Retinal pigment epithelial cell (primary cell): ENCODE measurements around the gene FLT3.
"Not testable (repeated sequence)": the region's sequence is repeated elsewhere in the genome, so short reads cannot be mapped to it uniquely, and the experiment has no call there.

Source experiments
- DNase-seq: peaks from one replicate; pipeline ENCODE4 v3.0.0-alpha.2; 2010; ENCODE audit warnings: low read depth
- H3K4me3 ChIP-seq: 2 replicates; pipeline ENCODE4 v1.5.1; 2011; ENCODE audit warnings: mild to moderate bottlenecking, low read length, control low read depth, moderate library complexity
- CTCF ChIP-seq: conservative IDR thresholded peaks from 2 replicates; pipeline ENCODE4 v1.5.1; 2011; ENCODE audit warnings: low read depth, low read length, control low read depth, inconsistent platforms

FLT3 gene

DNA sequence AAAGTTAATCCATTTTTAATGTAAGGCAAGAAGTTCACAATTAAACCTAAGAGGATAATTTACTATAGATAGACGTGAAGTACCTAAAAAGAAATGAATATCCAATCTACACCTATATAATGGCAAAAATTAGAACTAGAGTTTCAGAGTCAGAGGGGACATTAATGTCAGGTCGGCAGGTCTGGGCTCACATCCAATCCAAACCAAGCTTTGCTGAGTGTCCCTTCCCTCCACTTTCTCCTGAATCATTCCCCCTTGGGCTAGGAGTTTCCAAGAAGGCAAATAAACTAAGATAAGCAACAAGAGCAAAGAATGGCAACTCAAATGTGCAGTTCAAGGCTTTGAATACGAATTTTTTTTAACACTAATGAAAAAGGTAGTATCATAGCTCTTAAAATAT is 2.9 kb downstream of the FLT3 start:
- no peak overlapping the region for H3K4me3 ChIP-seq
- no peak for DNase-seq
- TF ChIP-seq CTCF: no peak

DNA sequence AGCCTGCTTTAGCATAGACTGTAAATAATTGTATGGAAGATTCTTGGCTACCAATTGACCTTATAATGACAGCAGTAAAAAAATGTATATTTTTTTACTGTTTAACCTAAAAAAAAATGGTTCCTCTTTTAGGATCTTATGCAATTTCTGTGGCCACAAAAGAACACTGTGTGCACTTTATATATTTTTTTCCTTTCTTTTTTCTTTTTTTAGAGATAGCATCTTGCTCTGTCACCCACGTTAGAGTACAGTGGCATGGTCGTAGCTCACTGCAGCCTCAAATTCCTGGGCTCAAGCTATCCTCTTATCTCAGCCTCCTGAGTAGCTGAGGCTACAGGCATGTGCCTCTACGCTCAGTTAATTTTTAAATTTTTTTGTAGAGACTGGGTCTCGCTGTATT is 6.1 kb downstream of the FLT3 start:
- TF ChIP-seq CTCF: no peak
- no peak for DNase-seq
- H3K4me3 ChIP-seq: no peak overlapping the region

GRCh38 chr13:28093881-28094280 is 6.5 kb downstream of the FLT3 start:
- H3K4me3 ChIP-seq: no peak overlapping the region
- TF ChIP-seq CTCF: no peak
- DNase-seq: no peak

- no peak overlapping the region for H3K4me3 ChIP-seq
- DNase-seq: no peak
- no peak for TF ChIP-seq CTCF
Measured at GRCh38 chr13:28092431-28092830, 7.9 kb downstream of the FLT3 start.

DNA sequence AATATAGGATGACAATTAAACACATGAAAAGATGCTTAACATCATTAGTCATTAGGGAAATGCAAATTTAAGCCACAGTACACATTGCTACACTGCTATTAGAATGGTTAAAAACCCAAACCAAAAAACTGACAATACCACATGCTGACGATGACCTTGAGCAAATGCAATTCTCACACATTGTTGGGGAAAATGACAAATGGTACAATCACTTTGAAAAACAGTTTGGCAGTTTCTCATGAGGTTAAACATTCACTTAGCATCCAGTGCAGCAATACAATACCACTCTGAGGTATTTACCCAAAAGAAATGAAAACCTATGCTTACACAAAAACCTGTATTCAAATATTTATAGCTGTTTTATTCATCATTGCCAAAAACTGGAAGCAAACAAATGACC is 11.3 kb downstream of the FLT3 start:
- no peak overlapping the region for H3K4me3 ChIP-seq
- no peak for TF ChIP-seq CTCF
- no peak for DNase-seq

DNA sequence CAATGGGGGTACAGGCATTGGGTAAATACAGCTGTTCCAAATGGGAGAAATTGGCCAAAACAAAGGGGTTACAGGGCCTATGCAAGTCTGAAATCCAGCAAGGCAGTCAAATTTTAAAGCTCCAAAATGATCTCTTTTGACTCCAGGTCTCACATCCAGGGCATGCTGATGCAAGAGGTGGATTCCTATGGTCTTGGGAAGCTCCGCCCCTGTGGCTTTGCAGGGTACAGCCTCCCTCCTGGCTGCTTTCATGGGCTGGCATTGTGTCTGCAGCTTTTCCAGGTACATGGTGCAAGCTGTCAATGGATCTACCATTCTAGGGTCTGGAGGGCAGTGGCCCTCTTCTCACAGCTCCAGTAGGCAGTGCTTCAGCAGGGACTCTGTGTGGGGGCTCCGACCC is 22.6 kb downstream of the FLT3 start:
- H3K4me3 ChIP-seq: not testable (repeated sequence)

GRCh38 chr13:28077231-28077630 is 23.1 kb downstream of the FLT3 start:
- TF ChIP-seq CTCF: no peak
- DNase-seq: no peak
- no peak overlapping the region for H3K4me3 ChIP-seq

More for the DNA sequence above, 22.6 kb downstream of the FLT3 start:
- not testable (repeated sequence) for DNase-seq

- TF ChIP-seq CTCF: no peak
- no peak for DNase-seq
- H3K4me3 ChIP-seq: no peak overlapping the region
Measured at GRCh38 chr13:28071424-28071823, 29.0 kb downstream of the FLT3 start.
